H1 (cell line): Measurements from ENCODE around the gene CCDC175. TPM values are rescaled to one million over a fixed set of nuclear protein-coding genes. Genes with fewer than 3 reads are reported as not detected.

Source experiments
- GTF2F1 ChIP-seq: IDR thresholded peaks from 2 replicates; pipeline ENCODE4 v1.6.1; 2012; ENCODE audit warnings: low read depth, low read length, improper control_type of control experiment, borderline replicate concordance
- RXRA ChIP-seq: IDR thresholded peaks from 2 replicates; pipeline ENCODE4 v1.6.1; 2011; ENCODE audit warnings: low read depth, mild to moderate bottlenecking, low read length, moderate library complexity; ENCODE audit not compliant: insufficient read depth
- SIN3A ChIP-seq, 2 experiments: IDR thresholded peaks in 1 of 2; conservative IDR thresholded peaks in 1 of 2; 2 replicates each; pipeline ENCODE4 v1.6.1; 2011 to 2012; ENCODE audit warnings: low read length in 2 of 2, improper control_type of control experiment in 1 of 2, low read depth in 1 of 2, mild to moderate bottlenecking in 1 of 2
- SRF ChIP-seq: IDR thresholded peaks from 2 replicates; pipeline ENCODE4 v1.6.1; 2011; ENCODE audit warnings: mild to moderate bottlenecking, low read depth, low read length, moderate library complexity
- ZNF274 ChIP-seq: IDR thresholded peaks from 2 replicates; pipeline ENCODE4 v1.7.0; 2012; ENCODE audit warnings: low read length, borderline replicate concordance; ENCODE audit errors: extremely low read depth
- polyA plus RNA-seq, 7 experiments: library from polyadenylated mRNA; depleted of rRNA in 3 of 7; stranded (reverse) in 5 of 7; unstranded in 2 of 7; fragments of >200 nt in 5 of 7; fragments of 200-250 nt in 2 of 7; gene quantifications; 1 replicate in 5 of 7; 2 replicates in 1 of 7; 4 replicates in 1 of 7; pipeline versions ENCODE4 v1.2.1 to v1.2.3, GENCODE V29; 2011 to 2013; ENCODE audit warnings: missing spikeins in 2 of 7, mixed read lengths in 2 of 7
- total RNA-seq: library from RNA; stranded (reverse); fragmentation: NEBNext Ultra II Directional; extraction: Animal tissue kit (Norgen Biotek cat#: 25700); gene quantifications from 2 replicates; pipeline ENCODE4 v1.2.1, GENCODE V29; 2021

The CCDC175 gene
- total and polyA plus RNA-seq, 2 of the 8 experiments (the other 6 are each of a cell fraction or from before 2014, with no cell fraction given): 0.19 TPM; not detected in 1

DNA sequence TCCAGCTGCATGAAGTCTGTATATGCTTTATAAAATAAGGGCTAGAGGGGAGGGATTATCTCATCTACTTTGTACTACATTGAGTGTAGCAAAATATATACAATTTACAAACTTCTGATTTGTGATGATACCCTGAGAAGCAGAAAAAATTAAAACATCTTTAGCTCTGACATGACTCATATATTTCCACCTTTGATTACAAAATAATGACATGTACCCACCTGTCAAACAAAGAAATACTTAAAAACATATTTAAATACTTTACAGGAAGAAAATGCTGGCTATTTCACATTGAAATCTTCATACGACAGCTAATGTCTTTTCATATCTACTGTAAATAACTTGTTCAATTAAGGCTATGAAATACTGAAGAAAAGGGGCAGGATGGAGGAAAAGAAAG is 114.7 kb downstream of the CCDC175 start (continued):
- TF ChIP-seq GTF2F1 (no peak), RXRA (no peak), ZNF274 (no peak), SIN3A (conservative IDR thresholded peaks at IDR 0.05 in 1 of 2, IDR thresholded peaks at IDR 0.05 in 1 of 2; ENCODE audit: low read depth in 1 of 2, low read length in 2 of 2) (no peak), SRF (no peak)
